PC-9 (cell line): ENCODE measurements around the gene LCP1. TPM values are rescaled to one million over a fixed set of nuclear protein-coding genes. Genes with fewer than 3 reads are reported as not detected.

Experiments used
- BruUV-seq: library from RNA; stranded (reverse); fragments of 400-500 nt; replicated peaks from 2 replicates; lab custom pipeline; 2021; lab: Mats Ljungman, UMichigan
- CTCF ChIA-PET: fragments of 300-600 bp; sonication (Branson Sonifier 250); formaldehyde crosslinking; loops from one replicate; lab custom pipeline; 2022; ENCODE audit warnings: antibody characterized with exemption; lab: Charles Lee
- POLR2A ChIA-PET: fragments of 300-600 bp; sonication (Branson Sonifier 250); formaldehyde crosslinking; loops from one replicate; lab custom pipeline; 2022; ENCODE audit warnings: antibody characterized with exemption; ENCODE audit not compliant: unreplicated experiment; lab: Charles Lee
- DNase-seq, 2 experiments: peaks; one replicate each; pipeline versions ENCODE4 v3.0.0 to v3.0.0-alpha.2; 2015 to 2022; ENCODE audit warnings: mixed read lengths in 1 of 2
- H2AFZ ChIP-seq: fragments of 200-600 bp; sonication (generic); 2 replicates; pipeline ENCODE4 v1.8.1; 2017; ENCODE audit warnings: antibody characterized with exemption
- H3F3A ChIP-seq: fragments of 200-600 bp; sonication (generic); 2 replicates; pipeline ENCODE4 v1.8.1; 2017; ENCODE audit warnings: antibody characterized with exemption, mild to moderate bottlenecking, low read depth; ENCODE audit not compliant: insufficient read depth
- H3K27ac ChIP-seq: fragments of 200-600 bp; sonication (generic); 2 replicates; pipeline ENCODE4 v1.6.1; 2016; ENCODE audit warnings: mixed run types
- H3K27me3 ChIP-seq: fragments of 200-600 bp; sonication (generic); 2 replicates; pipeline ENCODE4 v1.6.1; 2016; ENCODE audit warnings: low read depth, mixed run types; ENCODE audit not compliant: insufficient read depth
- H3K36me3 ChIP-seq: fragments of 200-600 bp; sonication (generic); 2 replicates; pipeline ENCODE4 v1.6.1; 2016; ENCODE audit warnings: low read depth, mixed run types
- H3K4me1 ChIP-seq: fragments of 200-600 bp; sonication (generic); replicated peaks from 2 replicates; pipeline ENCODE4 v1.6.1; 2016; ENCODE audit warnings: mixed run types; ENCODE audit not compliant: insufficient read depth
- H3K4me2 ChIP-seq: fragments of 200-600 bp; sonication (generic); 2 replicates; pipeline ENCODE4 v1.6.1; 2017; ENCODE audit warnings: mixed run types
- H3K4me3 ChIP-seq: fragments of 200-600 bp; sonication (generic); 2 replicates; pipeline ENCODE4 v1.6.1; 2016; ENCODE audit warnings: mixed run types
- H3K79me2 ChIP-seq: fragments of 200-600 bp; sonication (generic); 2 replicates; pipeline ENCODE4 v1.6.1; 2017; ENCODE audit warnings: low read depth, mixed run types
- H3K9me2 ChIP-seq: fragments of 200-600 bp; sonication (generic); 2 replicates; pipeline ENCODE4 v1.8.1; 2017; ENCODE audit warnings: mild to moderate bottlenecking; ENCODE audit not compliant: insufficient read depth
- H3K9me3 ChIP-seq: fragments of 200-600 bp; sonication (generic); 2 replicates; pipeline ENCODE4 v1.8.1; 2016; ENCODE audit warnings: low read depth; ENCODE audit not compliant: insufficient read depth
- H4K20me1 ChIP-seq: fragments of 200-600 bp; sonication (generic); 2 replicates; pipeline ENCODE4 v1.8.1; 2017; ENCODE audit not compliant: insufficient read depth
- EZH2 ChIP-seq: fragments of 200-600 bp; sonication (generic); IDR thresholded peaks from 2 replicates; pipeline ENCODE4 v1.8.0; 2017; ENCODE audit warnings: antibody characterized with exemption, low read depth
- intact Hi-C: fragments of 100-400 bp; cut with micrococcal nuclease; formaldehyde crosslinking; loops from one replicate; pipeline ENCODE4 v1.10.0; 2022; ENCODE audit not compliant: unreplicated experiment
- total RNA-seq: library from RNA; stranded (reverse); gene quantifications from 2 replicates; pipeline ENCODE4 v1.2.3, GENCODE V29; 2021
- TF ChIP-seq, protein P1 (sequence below): fragments of 200-600 bp; sonication (generic); conservative IDR thresholded peaks from 2 replicates; pipeline ENCODE4 v1.6.1; 2017; ENCODE audit warnings: mixed run types, antibody characterized with exemption, mild to moderate bottlenecking, moderate library complexity

LCP1 gene
- total RNA-seq, 1 experiment from 2014 or later, result 197 TPM

DNA sequence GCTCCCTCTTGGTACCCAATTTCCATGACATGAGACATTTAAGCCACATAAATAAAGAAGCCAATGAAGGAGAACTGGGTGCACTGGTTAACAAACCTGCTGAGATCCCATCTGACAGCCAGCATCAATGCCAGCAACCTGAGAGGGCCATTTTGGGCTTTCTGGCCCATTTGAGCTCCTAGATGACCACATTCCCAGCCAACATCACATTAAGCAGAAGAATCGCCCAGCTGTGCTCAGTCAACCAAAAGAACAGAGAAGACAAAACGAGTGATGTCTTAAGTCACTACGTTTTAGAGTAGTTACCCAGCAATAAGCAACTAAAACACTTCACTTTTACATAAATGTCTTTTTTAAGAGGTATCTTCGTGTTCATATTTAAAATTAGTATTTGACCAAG is 21.9 kb downstream of the LCP1 start:
- H3K27me3 ChIP-seq, result no peaks in the 10 kb centered on the region
- intact Hi-C loops, result loop anchor here (2.0 kb wide), 1 partner anchor 129 kb away; no protein-coding TSS in a partner anchor
- CTCF ChIA-PET, result interaction anchor here (0.8 kb wide), 1 partner anchor 9 kb away, joined by 3 read pairs; no protein-coding TSS in a partner anchor

DNA sequence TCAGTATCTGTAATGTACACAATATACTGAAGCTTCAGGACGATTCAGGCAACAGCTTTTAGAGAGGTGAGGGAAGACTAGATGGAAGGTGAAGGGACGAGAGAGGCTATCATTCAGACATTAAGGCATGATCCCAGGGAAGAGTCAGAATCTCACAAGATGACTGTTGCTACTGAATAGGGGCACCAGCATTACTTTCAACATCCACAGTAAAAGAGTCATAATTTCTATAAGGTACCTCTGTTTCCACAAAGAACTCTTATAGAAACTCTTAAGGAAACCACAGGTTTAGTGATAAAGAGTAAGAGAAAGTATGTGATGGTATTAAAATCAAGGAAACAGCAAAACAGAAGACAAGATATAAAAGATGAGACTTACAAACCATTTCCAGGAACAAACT is 23.0 kb downstream of the LCP1 start:
- ChIA-PET CTCF (no interaction called here), POLR2A (no interaction called here)
- Histone ChIP-seq H3K27ac (no peak overlapping the region), H3K79me2 (peaks cover 33% of the 10 kb centered on the region), H3K9me3 (no peaks in the 10 kb centered on the region), H4K20me1 (peaks cover 21% of the 10 kb centered on the region), H3K36me3 (peaks cover 42% of the 10 kb centered on the region), H3K4me3 (no peak overlapping the region), H3F3A (no peaks in the 10 kb centered on the region), H3K4me2 (no peak overlapping the region), H2AFZ (no peak overlapping the region), H3K27me3 (no peaks in the 10 kb centered on the region), H3K9me2 (no peaks in the 10 kb centered on the region), H3K4me1 (no peaks in the 10 kb centered on the region)
- no TSS peak for BruUV-seq
- intact Hi-C loops, result no loop called here
- DNase-seq, result no peak
- TF ChIP-seq, protein P1, sequence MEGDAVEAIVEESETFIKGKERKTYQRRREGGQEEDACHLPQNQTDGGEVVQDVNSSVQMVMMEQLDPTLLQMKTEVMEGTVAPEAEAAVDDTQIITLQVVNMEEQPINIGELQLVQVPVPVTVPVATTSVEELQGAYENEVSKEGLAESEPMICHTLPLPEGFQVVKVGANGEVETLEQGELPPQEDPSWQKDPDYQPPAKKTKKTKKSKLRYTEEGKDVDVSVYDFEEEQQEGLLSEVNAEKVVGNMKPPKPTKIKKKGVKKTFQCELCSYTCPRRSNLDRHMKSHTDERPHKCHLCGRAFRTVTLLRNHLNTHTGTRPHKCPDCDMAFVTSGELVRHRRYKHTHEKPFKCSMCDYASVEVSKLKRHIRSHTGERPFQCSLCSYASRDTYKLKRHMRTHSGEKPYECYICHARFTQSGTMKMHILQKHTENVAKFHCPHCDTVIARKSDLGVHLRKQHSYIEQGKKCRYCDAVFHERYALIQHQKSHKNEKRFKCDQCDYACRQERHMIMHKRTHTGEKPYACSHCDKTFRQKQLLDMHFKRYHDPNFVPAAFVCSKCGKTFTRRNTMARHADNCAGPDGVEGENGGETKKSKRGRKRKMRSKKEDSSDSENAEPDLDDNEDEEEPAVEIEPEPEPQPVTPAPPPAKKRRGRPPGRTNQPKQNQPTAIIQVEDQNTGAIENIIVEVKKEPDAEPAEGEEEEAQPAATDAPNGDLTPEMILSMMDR, result no peak
- no peak for TF ChIP-seq EZH2

More for the DNA sequence above, 21.9 kb downstream of the LCP1 start:
- H3K9me3 ChIP-seq, result no peaks in the 10 kb centered on the region
- DNase-seq, result no peak
- no peaks in the 10 kb centered on the region for H3K9me2 ChIP-seq
- H2AFZ ChIP-seq, result no peak overlapping the region
- no peak for TF ChIP-seq EZH2
- TF ChIP-seq, protein P1, result no peak
- peaks cover 30% of the 10 kb centered on the region for H4K20me1 ChIP-seq
- H3K79me2 ChIP-seq, result peaks cover 44% of the 10 kb centered on the region
- 0 out of 2 replicates have a peak, but pooled peaks cover 5% of the 10 kb centered on the region for H3F3A ChIP-seq
- no peak overlapping the region for H3K4me2 ChIP-seq
- H3K4me3 ChIP-seq, result no peak overlapping the region
- no TSS peak for BruUV-seq
- peaks cover 32% of the 10 kb centered on the region for H3K36me3 ChIP-seq
- no peaks in the 10 kb centered on the region for H3K4me1 ChIP-seq
- POLR2A ChIA-PET, result no interaction called here
- no peak overlapping the region for H3K27ac ChIP-seq

DNA sequence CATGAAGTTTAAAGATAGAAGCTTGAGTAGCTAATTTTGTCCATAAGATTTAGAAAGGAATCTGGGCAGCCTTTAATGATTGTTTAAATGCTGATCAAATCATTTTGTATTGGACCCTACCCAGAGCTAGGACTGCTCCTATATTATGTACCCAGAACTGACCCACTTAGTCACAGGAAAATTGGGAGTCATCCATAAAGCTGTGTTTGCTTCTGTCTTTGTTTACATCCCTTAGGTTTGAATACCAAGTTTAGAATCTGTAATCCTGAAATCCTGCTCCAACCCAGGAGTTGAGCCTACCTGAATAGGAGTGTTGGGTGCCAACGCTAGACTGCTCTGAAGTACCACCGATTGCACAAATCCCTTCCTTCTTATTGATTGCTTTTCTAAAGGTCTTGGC is 23.8 kb downstream of the LCP1 start:
- Histone ChIP-seq H3K4me1 (no peaks in the 10 kb centered on the region), H4K20me1 (peaks cover 13% of the 10 kb centered on the region), H2AFZ (no peak overlapping the region), H3K79me2 (peaks cover 28% of the 10 kb centered on the region), H3K36me3 (peaks cover 49% of the 10 kb centered on the region), H3K4me3 (no peak overlapping the region), H3K27ac (no peak overlapping the region), H3K4me2 (no peak overlapping the region), H3F3A (no peaks in the 10 kb centered on the region), H3K9me3 (no peaks in the 10 kb centered on the region), H3K9me2 (no peaks in the 10 kb centered on the region), H3K27me3 (no peaks in the 10 kb centered on the region)
- BruUV-seq, result no TSS peak
- no peak for DNase-seq
- ChIA-PET POLR2A (no interaction called here), CTCF (no interaction called here)
- intact Hi-C loops, result no loop called here
- TF ChIP-seq, protein P1, result no peak
- TF ChIP-seq EZH2, result no peak
